Mesenchymal stem cell (in vitro differentiated cells and primary cell): ENCODE measurements around the gene TMBIM6.

Source experiments
- DNase-seq: peaks from one replicate; pipeline ENCODE4 v3.0.0-alpha.2; 2013
- H2AFZ ChIP-seq: one replicate; pipeline ENCODE4 v1.6.1; 2013; ENCODE audit warnings: low read depth, mild to moderate bottlenecking, control low read depth, inconsistent platforms, low read length, moderate library complexity
- H2AK5ac ChIP-seq: 2 replicates; pipeline ENCODE4 v1.6.1; 2013; ENCODE audit warnings: low read length, moderate library complexity, mild to moderate bottlenecking, inconsistent platforms; ENCODE audit not compliant: severe bottlenecking
- H2BK120ac ChIP-seq: one replicate; pipeline ENCODE4 v1.6.1; 2013; ENCODE audit warnings: low read depth, mild to moderate bottlenecking, inconsistent platforms, low read length, moderate library complexity
- H2BK12ac ChIP-seq, 2 experiments: one replicate each; pipeline ENCODE4 v1.6.1; 2013; ENCODE audit warnings: inconsistent platforms in 2 of 2, low read length in 2 of 2, mild to moderate bottlenecking in 2 of 2, moderate library complexity in 2 of 2, control low read depth in 1 of 2
- H2BK15ac ChIP-seq: one replicate; pipeline ENCODE4 v1.6.1; 2013; ENCODE audit warnings: mild to moderate bottlenecking, low read depth, inconsistent platforms; ENCODE audit not compliant: poor library complexity, severe bottlenecking
- H2BK5ac ChIP-seq: 2 replicates; pipeline ENCODE4 v1.6.1; 2013; ENCODE audit warnings: low read depth, mild to moderate bottlenecking, low read length, control low read depth, inconsistent platforms; ENCODE audit not compliant: poor library complexity, severe bottlenecking
- H3K14ac ChIP-seq, 2 experiments: one replicate each; pipeline ENCODE4 v1.6.1; 2013; ENCODE audit warnings: inconsistent platforms in 2 of 2, low read length in 2 of 2, control low read depth in 1 of 2, mild to moderate bottlenecking in 1 of 2, moderate library complexity in 1 of 2
- H3K18ac ChIP-seq, 2 experiments: one replicate each; pipeline ENCODE4 v1.6.1; 2013; ENCODE audit warnings: inconsistent platforms in 2 of 2, low read length in 2 of 2, control low read depth in 1 of 2, low read depth in 1 of 2, mild to moderate bottlenecking in 1 of 2
- H3K23ac ChIP-seq, 2 experiments: one replicate each; pipeline ENCODE4 v1.6.1; 2013; ENCODE audit warnings: inconsistent platforms in 2 of 2, low read length in 2 of 2, mild to moderate bottlenecking in 2 of 2, moderate library complexity in 2 of 2, control low read depth in 1 of 2
- H3K27ac ChIP-seq: 2 replicates; pipeline ENCODE4 v1.5.1; 2013; ENCODE audit warnings: mild to moderate bottlenecking, moderate library complexity, low read length, control low read depth, inconsistent platforms; ENCODE audit not compliant: poor library complexity, severe bottlenecking
- H3K27me3 ChIP-seq, 2 experiments: 2 replicates each; pipeline versions ENCODE4 v1.6.1 to v1.7.0; 2013; ENCODE audit warnings: low read length in 2 of 2, mild to moderate bottlenecking in 2 of 2, moderate library complexity in 2 of 2, control low read depth in 1 of 2, inconsistent platforms in 1 of 2; ENCODE audit not compliant: control insufficient read depth in 1 of 2, insufficient read depth in 1 of 2
- H3K36me3 ChIP-seq, 2 experiments: 2 replicates each; pipeline versions ENCODE4 v1.6.1 to v1.7.0; 2013; ENCODE audit warnings: low read length in 2 of 2, control low read depth in 1 of 2, inconsistent platforms in 1 of 2, low read depth in 1 of 2, mild to moderate bottlenecking in 1 of 2; ENCODE audit not compliant: insufficient read depth in 2 of 2, control insufficient read depth in 1 of 2
- H3K4ac ChIP-seq, 2 experiments: one replicate each; pipeline ENCODE4 v1.6.1; 2013; ENCODE audit warnings: inconsistent platforms in 2 of 2, low read length in 2 of 2, mild to moderate bottlenecking in 2 of 2, moderate library complexity in 2 of 2, control low read depth in 1 of 2, low read depth in 1 of 2
- H3K4me1 ChIP-seq: 2 replicates; pipeline ENCODE4 v1.6.1; 2013; ENCODE audit warnings: low read depth, low read length, control low read depth; ENCODE audit not compliant: control insufficient read depth, insufficient read depth
- H3K4me2 ChIP-seq: 2 replicates; pipeline ENCODE4 v1.6.1; 2013; ENCODE audit warnings: low read length, mild to moderate bottlenecking, inconsistent platforms; ENCODE audit not compliant: poor library complexity, severe bottlenecking
- H3K4me3 ChIP-seq, 2 experiments: 2 replicates each; pipeline versions ENCODE4 v1.5.1 to v1.7.0; 2013; ENCODE audit warnings: low read length in 2 of 2, mild to moderate bottlenecking in 2 of 2, control low read depth in 1 of 2, low read depth in 1 of 2; ENCODE audit not compliant: insufficient read depth in 1 of 2
- H3K79me1 ChIP-seq: replicated peaks from 2 replicates; pipeline ENCODE4 v1.6.1; 2013; ENCODE audit warnings: mild to moderate bottlenecking, control low read depth, low read length, inconsistent platforms; ENCODE audit not compliant: poor library complexity, severe bottlenecking
- H3K9ac ChIP-seq: 2 replicates; pipeline ENCODE4 v1.7.0; 2013; ENCODE audit warnings: mild to moderate bottlenecking, low read length, moderate library complexity
- H3K9me3 ChIP-seq: 2 replicates; pipeline ENCODE4 v1.7.0; 2013; ENCODE audit warnings: mild to moderate bottlenecking, low read length; ENCODE audit not compliant: control insufficient read depth
- H4K8ac ChIP-seq: one replicate; pipeline ENCODE4 v1.6.1; 2013; ENCODE audit warnings: inconsistent platforms, mild to moderate bottlenecking, low read length, moderate library complexity
- H4K91ac ChIP-seq: one replicate; pipeline ENCODE4 v1.6.1; 2013; ENCODE audit warnings: mild to moderate bottlenecking, low read length, inconsistent platforms
- WGBS: methylation state at CpG from one replicate; pipeline ENCODE4 v1.1.7; 2013; ENCODE audit warnings: mixed read lengths; 5-methylcytosine and 5-hydroxymethylcytosine counted together

Gene TMBIM6

GRCh38 chr12:49801141-49802063, 60.0 kb downstream of the TMBIM6 start:
- Histone ChIP-seq H3K4me3 (no peak overlapping the region), H3K23ac (no peak overlapping the region), H2AFZ (no peak overlapping the region), H3K27ac (no peak overlapping the region), H3K4me1 (peaks cover 2% of the 10 kb centered on the region), H3K9me3 (no peaks in the 10 kb centered on the region), H3K4me2 (no peak overlapping the region), H4K91ac (no peak overlapping the region), H3K9ac (no peak overlapping the region), H3K14ac (no peak overlapping the region), H2BK15ac (no peak overlapping the region), H2BK120ac (no peak overlapping the region), H2BK12ac (no peak overlapping the region), H3K27me3 (no peaks in the 10 kb centered on the region), H2BK5ac (no peak overlapping the region), H3K18ac (no peak overlapping the region), H2AK5ac (no peak overlapping the region), H3K79me1 (peaks cover 53% of the 10 kb centered on the region), H4K8ac (no peak overlapping the region), H3K4ac (no peak overlapping the region), H3K36me3 (peaks cover 88 to 94% of the 10 kb centered on the region in 2 experiments)
- WGBS: 96% methylated on average over 17 of the region's 17 CpGs
- no peak for DNase-seq

- Histone ChIP-seq H3K18ac (no peak overlapping the region), H2AFZ (no peak overlapping the region), H3K14ac (no peak overlapping the region), H3K27ac (no peak overlapping the region), H3K9me3 (no peaks in the 10 kb centered on the region), H3K27me3 (no peaks in the 10 kb centered on the region), H3K4ac (no peak overlapping the region), H3K79me1 (peaks cover 70% of the 10 kb centered on the region), H2BK5ac (no peak overlapping the region), H4K91ac (no peak overlapping the region), H3K9ac (no peak overlapping the region), H2BK120ac (no peak overlapping the region), H3K4me1 (peaks cover 15% of the 10 kb centered on the region), H2BK12ac (no peak overlapping the region), H3K23ac (no peak overlapping the region), H3K36me3 (peaks cover 82% of the 10 kb centered on the region in 2 experiments), H3K4me2 (no peak overlapping the region), H3K4me3 (no peak overlapping the region), H4K8ac (no peak overlapping the region), H2AK5ac (no peak overlapping the region), H2BK15ac (no peak overlapping the region)
- WGBS: 92% methylated on average over 11 of the region's 12 CpGs
- no peak for DNase-seq
Observed at GRCh38 chr12:49803693-49804450, 62.5 kb downstream of the TMBIM6 start.

- Histone ChIP-seq H3K4ac (no peak overlapping the region), H3K27ac (no peak overlapping the region), H3K18ac (no peak overlapping the region), H3K4me3 (no peak overlapping the region), H2BK120ac (no peak overlapping the region), H2AFZ (no peak overlapping the region), H3K4me1 (peaks cover 24% of the 10 kb centered on the region), H3K9me3 (no peaks in the 10 kb centered on the region), H3K27me3 (no peaks in the 10 kb centered on the region), H3K14ac (no peak overlapping the region), H4K91ac (no peak overlapping the region), H2BK15ac (no peak overlapping the region), H3K4me2 (no peak overlapping the region), H3K23ac (no peak overlapping the region), H2BK12ac (no peak overlapping the region), H2BK5ac (no peak overlapping the region), H4K8ac (no peak overlapping the region), H3K36me3 (peaks cover 74 to 78% of the 10 kb centered on the region in 2 experiments), H3K9ac (no peak overlapping the region), H3K79me1 (peaks cover 74% of the 10 kb centered on the region), H2AK5ac (no peak overlapping the region)
- WGBS: 98% methylated on average over 10 of the region's 10 CpGs
- no peak for DNase-seq
Observed at GRCh38 chr12:49804821-49805220, 63.5 kb downstream of the TMBIM6 start.

GRCh38 chr12:49805409-49805808, 64.1 kb downstream of the TMBIM6 start:
- H3K23ac ChIP-seq: no peak overlapping the region
- no peak overlapping the region for H3K14ac ChIP-seq
- H3K4me3 ChIP-seq: no peak overlapping the region
- peaks cover 75% of the 10 kb centered on the region for H3K79me1 ChIP-seq
- no peak overlapping the region for H3K4me2 ChIP-seq
- no peak overlapping the region for H2AK5ac ChIP-seq
- no peak overlapping the region for H3K27ac ChIP-seq
- no peak overlapping the region for H2BK15ac ChIP-seq
- no peak overlapping the region for H3K9ac ChIP-seq
- H2BK5ac ChIP-seq: no peak overlapping the region
- H3K27me3 ChIP-seq: no peaks in the 10 kb centered on the region
- no peak overlapping the region for H4K91ac ChIP-seq
- H3K18ac ChIP-seq: no peak overlapping the region
- H2BK120ac ChIP-seq: no peak overlapping the region
- no peaks in the 10 kb centered on the region for H3K9me3 ChIP-seq
- H3K36me3 ChIP-seq: peaks cover 69 to 79% of the 10 kb centered on the region in 2 experiments
- no peak overlapping the region for H4K8ac ChIP-seq
- H3K4ac ChIP-seq: no peak overlapping the region
- 99% methylated on average over 5 of the region's 5 CpGs for WGBS
- no peak overlapping the region for H2BK12ac ChIP-seq
- H2AFZ ChIP-seq: no peak overlapping the region
- H3K4me1 ChIP-seq: peaks cover 29% of the 10 kb centered on the region
- no peak for DNase-seq
